GM12878 (cell line): ENCODE data around the gene HLA-DPB1. TPM values are rescaled to one million over a fixed set of nuclear protein-coding genes. Genes with fewer than 3 reads are reported as not detected.

Experiments
- ATAC-seq: fragments of 200-7000 bp; cut with Tn5 transposase; 3 replicates; pipeline ENCODE4 v1.9.1; 2020; ENCODE audit warnings: mild to moderate bottlenecking, moderate library complexity
- BruUV-seq: library from RNA; stranded (reverse); fragments of 400-500 nt; replicated peaks from 2 replicates; lab custom pipeline; 2021; lab: Mats Ljungman, UMichigan
- CTCF ChIA-PET: fragments of 300-600 bp; sonication (Branson Sonifier 250); formaldehyde crosslinking; extraction: SDS; loops from one replicate; lab custom pipeline; 2021; ENCODE audit warnings: inconsistent platforms; lab: Yijun Ruan, JAX
- POLR2A ChIA-PET: fragments of 350-600 bp; formaldehyde crosslinking; extraction: SDS; loops from one replicate; lab custom pipeline; 2021; ENCODE audit warnings: inconsistent platforms; lab: Charles Lee
- RAD21 ChIA-PET: fragments of 300-600 bp; sonication (Branson Sonifier 250); formaldehyde crosslinking; loops from one replicate; lab custom pipeline; 2023; ENCODE audit warnings: antibody characterized with exemption; ENCODE audit not compliant: unreplicated experiment; lab: Charles Lee
- SMC1A ChIA-PET: fragments of 300-600 bp; sonication (Branson Sonifier 250); formaldehyde crosslinking; loops from one replicate; lab custom pipeline; 2023; ENCODE audit not compliant: unreplicated experiment, uncharacterized antibody; lab: Charles Lee
- DNase-seq: peaks from one replicate; pipeline ENCODE4 v3.0.0-alpha.2; 2011; ENCODE audit warnings: low read depth, low spot score
- FAIRE-seq: peaks from 3 replicates; lab custom pipeline; 2011; peaks lifted over from hg19 to GRCh38; lab: Jason Lieb, UNC
- H2AFZ ChIP-seq: 2 replicates; pipeline ENCODE4 v1.6.0; 2011; ENCODE audit warnings: low read depth, low read length, control low read depth; ENCODE audit not compliant: control insufficient read depth
- H3K27ac ChIP-seq: 2 replicates; pipeline ENCODE4 v1.5.1; 2011; ENCODE audit warnings: control low read depth; ENCODE audit not compliant: control insufficient read depth, insufficient read depth
- H3K27me3 ChIP-seq, 2 experiments: replicated peaks in 1 of 2; 2 replicates each; pipeline versions ENCODE4 v1.6.0 to v1.6.1; 2011; ENCODE audit warnings: low read length in 1 of 2; ENCODE audit not compliant: control insufficient read depth in 2 of 2, insufficient read depth in 2 of 2
- H3K36me3 ChIP-seq, 2 experiments: 2 replicates each; pipeline ENCODE4 v1.5.1; 2011; ENCODE audit warnings: low read length in 1 of 2; ENCODE audit not compliant: control insufficient read depth in 2 of 2, insufficient read depth in 2 of 2
- H3K4me1 ChIP-seq: 2 replicates; pipeline ENCODE4 v1.6.1; 2011; ENCODE audit warnings: mild to moderate bottlenecking, low read length, moderate library complexity, mixed read lengths; ENCODE audit not compliant: control insufficient read depth, insufficient read depth
- H3K4me2 ChIP-seq: 2 replicates; pipeline ENCODE4 v1.6.0; 2011; ENCODE audit warnings: control low read depth; ENCODE audit not compliant: control insufficient read depth, insufficient read depth
- H3K4me3 ChIP-seq: fragments of 200-600 bp; sonication (generic); 2 replicates; pipeline ENCODE4 v1.5.1; 2016
- H3K79me2 ChIP-seq: 2 replicates; pipeline ENCODE4 v1.6.0; 2011; ENCODE audit warnings: low read length; ENCODE audit not compliant: control insufficient read depth, insufficient read depth
- H3K9ac ChIP-seq: 2 replicates; pipeline ENCODE4 v1.8.0; 2011; ENCODE audit warnings: low read length, control low read depth, mixed read lengths; ENCODE audit not compliant: control insufficient read depth, insufficient read depth
- H3K9me3 ChIP-seq: replicated peaks from 3 replicates; pipeline ENCODE4 v1.5.1; 2011; ENCODE audit warnings: mild to moderate bottlenecking, low read length; ENCODE audit not compliant: control insufficient read depth, insufficient read depth
- H4K20me1 ChIP-seq: 2 replicates; pipeline ENCODE4 v1.6.0; 2011; ENCODE audit not compliant: control insufficient read depth, insufficient read depth
- EP300 ChIP-seq, 2 experiments: fragments of 150-350 bp in 1 of 2; IDR thresholded peaks; 2 replicates each; pipeline ENCODE4 v1.6.1; 2011 to 2012; ENCODE audit warnings: low read depth in 2 of 2, low read length in 2 of 2, borderline replicate concordance in 1 of 2, improper control_type of control experiment in 1 of 2, inconsistent platforms in 1 of 2; ENCODE audit not compliant: control insufficient read depth in 1 of 2
- WRNIP1 ChIP-seq: IDR thresholded peaks from 2 replicates; pipeline ENCODE4 v1.6.1; 2011; ENCODE audit warnings: low read depth, low read length, improper control_type of control experiment, borderline replicate concordance
- ZBTB40 ChIP-seq: fragments of 450-650 bp; IDR thresholded peaks from 2 replicates; pipeline ENCODE4 v1.6.1; 2016; ENCODE audit warnings: mild to moderate bottlenecking, moderate library complexity, borderline replicate concordance
- WGBS: methylation state at CpG from one replicate; pipeline ENCODE4 v1.1.6; 2016; ENCODE audit warnings: low lambda C conversion rate; ENCODE audit not compliant: insufficient replicate concordance, insufficient coverage; ENCODE audit errors: missing lambda C conversion rate; 5-methylcytosine and 5-hydroxymethylcytosine counted together
- in situ Hi-C: fragments of 300-500 bp; cut with MboI; formaldehyde crosslinking; loops from 9 replicates; pipeline ENCODE4 v1.14.3; 2018; ENCODE audit warnings: mixed read lengths
- intact Hi-C: fragments of 100-400 bp; cut with micrococcal nuclease; formaldehyde crosslinking; loops from one replicate; pipeline ENCODE4 v1.14.2; 2022; ENCODE audit not compliant: unreplicated experiment
- polyA plus RNA-seq, 11 experiments: library from polyadenylated mRNA; depleted of rRNA in 4 of 11; unstranded in 6 of 11; stranded (reverse) in 5 of 11; fragments of >200 nt; fragmentation: Nextera tagmentation in 4 of 11; fragmentation: Illumina TruSeq in 1 of 11; extraction: Ambion mirVana in 4 of 11; extraction: Trizol in 1 of 11; gene quantifications; 1 replicate in 1 of 11; 2 replicates in 10 of 11; pipeline versions ENCODE4 v1.2.1 to v1.2.3, GENCODE V29; 2011 to 2016; ENCODE audit warnings: inconsistent platforms in 2 of 11, missing spikeins in 2 of 11, low read depth in 1 of 11
- total RNA-seq, 4 experiments: library from RNA; depleted of rRNA in 3 of 4; stranded (reverse); fragments of >200 nt in 3 of 4; fragmentation: Illumina TruSeq in 1 of 4; extraction: Trizol in 1 of 4; gene quantifications; 2 replicates each; pipeline versions ENCODE4 v1.2.1 to v1.2.3, GENCODE V29; 2013 to 2021

HLA-DPB1 gene
- total and polyA plus RNA-seq, 10 of the 15 experiments (the other 5 are each of a cell fraction or from before 2014, with no cell fraction given): 101 to 675 (median 352) TPM

GRCh38 chr6:33078442-33078841 lies 2.7 kb downstream of the HLA-DPB1 start:
- RAD21 ChIA-PET: interaction anchor here (0.8 to 6.8 kb wide), 10 partner anchors 12 to 107 kb away, joined by 3 to 108 read pairs (median 4); partner anchors contain the start of gene HLA-DOA
- TF ChIP-seq WRNIP1: 0 out of 2 replicates have a peak, but pooled peaks have one; percentile 9
- peak; percentile 55; the same call in 1 of the 2 replicates for TF ChIP-seq ZBTB40
- TF ChIP-seq EP300 (IDR thresholded peaks at IDR 0.05; ENCODE audit: borderline replicate concordance in 1 of 2, control insufficient read depth in 1 of 2, low read depth in 2 of 2, low read length in 2 of 2): no peak
- TF ChIP-seq, all 136 proteins: peak for 2
- POLR2A ChIA-PET: interaction anchor here (0.6 to 6.7 kb wide), 9 partner anchors 9 to 106 kb away, joined by 3 to 56 read pairs (median 4); no protein-coding TSS in a partner anchor
- Histone ChIP-seq H3K79me2 (peaks cover 76% of the 10 kb centered on the region), H3K9ac (peak overlapping the region; percentile 54), H3K4me3 (peak overlapping the region; percentile 80), H4K20me1 (no peaks in the 10 kb centered on the region), H3K4me1 (peaks cover 31% of the 10 kb centered on the region), H3K9me3 (no peaks in the 10 kb centered on the region), H3K36me3 (peaks cover 4 to 11% of the 10 kb centered on the region in 2 experiments; a peak in 3 of 4 replicates), H3K27me3 (no peaks in the 10 kb centered on the region), H2AFZ (no peak overlapping the region), H3K4me2 (peak overlapping the region; percentile 60), H3K27ac (peak overlapping the region; percentile 16; the same call in 1 of the 2 replicates)
- SMC1A ChIA-PET: interaction anchor here (0.6 to 7.7 kb wide), 8 partner anchors 9 to 78 kb away, joined by 3 to 177 read pairs (median 4); no protein-coding TSS in a partner anchor
- no peak for ATAC-seq
- in situ Hi-C loops: no loop called here
- intact Hi-C loops: no loop called here
- BruUV-seq: no TSS peak
- WGBS: 33% methylated on average over 3 of the region's 3 CpGs
- CTCF ChIA-PET: interaction anchor here (0.6 to 14.2 kb wide), 9 partner anchors 12 to 195 kb away, joined by 3 to 281 read pairs (median 3); no protein-coding TSS in a partner anchor
- DNase-seq: no peak
- no peak for FAIRE-seq
